Measurements from ENCODE around the gene LMX1B. TPM values are rescaled to one million over a fixed set of nuclear protein-coding genes. Genes with fewer than 3 reads are reported as not detected.

The LMX1B gene
- total and polyA plus RNA-seq, 2 of the 4 experiments (the other 2 are of a cell fraction), result not detected

DNA sequence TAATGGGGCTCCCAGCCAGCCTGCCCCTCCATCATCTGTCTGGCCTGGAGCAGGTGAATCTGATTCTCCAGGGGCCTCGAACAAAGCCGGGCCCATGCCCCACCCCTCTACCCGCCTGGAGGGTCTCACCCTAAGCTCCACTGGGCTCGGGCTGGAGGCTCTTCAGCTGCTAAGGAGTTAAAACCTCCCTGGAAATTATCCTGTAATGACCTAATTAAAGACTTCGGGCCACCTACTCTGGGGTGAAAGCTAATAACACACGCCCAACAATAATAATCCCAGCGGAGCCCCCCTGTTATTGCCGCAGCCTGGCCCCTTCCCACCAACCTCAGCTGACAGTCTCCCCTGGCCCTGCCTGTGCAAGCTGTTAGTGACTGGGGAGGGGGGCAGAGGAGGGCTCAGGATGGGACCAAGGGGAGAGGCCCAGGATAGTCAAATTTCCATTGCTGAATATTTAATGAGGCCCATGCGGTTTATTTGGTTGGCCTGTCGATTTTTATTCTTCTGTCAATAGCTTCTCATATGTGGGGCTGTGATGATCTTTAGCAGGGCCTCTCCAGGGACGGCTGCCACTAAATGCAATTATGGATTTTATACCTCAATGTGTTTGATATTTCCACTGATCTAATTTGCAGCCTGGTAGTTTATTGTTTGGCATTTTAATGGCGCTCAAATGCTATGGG lies 25.7 kb downstream of the LMX1B start:
- no peak overlapping the region for H2AK9ac ChIP-seq (replicated peaks; ENCODE audit: low read depth, low read length, poor library complexity)
- H3K4ac ChIP-seq (ENCODE audit: low read depth, low read length), result no peak overlapping the region
- H3K27ac ChIP-seq (ENCODE audit: insufficient read depth, low read length), result no peak overlapping the region
- dilution Hi-C loops (cut with HindIII; ENCODE audit: low sequenced_read_pairs, unreplicated experiment), result no loop called here
- in situ Hi-C loops (cut with MboI; ENCODE audit: low sequenced_read_pairs), result no loop called here
- H3K9me3 ChIP-seq (ENCODE audit: control insufficient read depth, insufficient read depth, low read length), result no peaks in the 10 kb centered on the region
- TF ChIP-seq CHD1 (IDR thresholded peaks at IDR 0.05; ENCODE audit: low read depth, low read length) (no peak), FOS (IDR thresholded peaks at IDR 0.05; ENCODE audit: low read depth, low read length) (no peak)
- ChIA-PET CTCF (no interaction called here), POLR2A (ENCODE audit: unreplicated experiment) (no interaction called here)
- DNase-seq (no peak), ATAC-seq (ENCODE audit: low read depth) (no peak)
- H3K36me3 ChIP-seq (ENCODE audit: control insufficient read depth, insufficient read depth, low read length), result no peaks in the 10 kb centered on the region
- WGBS, 2 experiments (ENCODE audit: extremely low coverage in 2 of 2, insufficient read length in 1 of 2), result no CpG with 5 or more reads among the region's 12 CpGs
- no peak overlapping the region for H3K4me3 ChIP-seq (ENCODE audit: insufficient read depth, low read depth, low read length)
- H3K9ac ChIP-seq (ENCODE audit: low read depth, low read length), result no peak overlapping the region
- no TSS peak for BruUV-seq (replicated peaks)
- no peak overlapping the region for H3K18ac ChIP-seq (ENCODE audit: low read depth, low read length)
- no peak overlapping the region for H2BK15ac ChIP-seq (ENCODE audit: low read depth, low read length)
- no peak overlapping the region for H4K8ac ChIP-seq (ENCODE audit: low read depth in 2 of 2, low read length in 2 of 2)
- no peak overlapping the region for H3K4me2 ChIP-seq (ENCODE audit: low read depth, low read length)
- no peak overlapping the region for H2BK5ac ChIP-seq (ENCODE audit: low read depth, low read length, poor library complexity, severe bottlenecking)
- H3K4me1 ChIP-seq (ENCODE audit: control insufficient read depth, insufficient read depth, low read length), result no peaks in the 10 kb centered on the region
- H3K14ac ChIP-seq (replicated peaks; ENCODE audit: low read depth, low read length), result no peak overlapping the region
- no peak overlapping the region for H3K23ac ChIP-seq (ENCODE audit: low read depth, low read length)
- intact Hi-C loops (cut with micrococcal nuclease), result no loop called here
- H2BK20ac ChIP-seq (ENCODE audit: low read depth, low read length), result no peak overlapping the region
- H2AFZ ChIP-seq (replicated peaks; ENCODE audit: low read length, poor library complexity), result no peak overlapping the region
- H4K5ac ChIP-seq (ENCODE audit: low read depth, low read length), result no peak overlapping the region
- H4K91ac ChIP-seq (ENCODE audit: insufficient read depth, low read depth, low read length), result no peak overlapping the region
- H2BK120ac ChIP-seq (ENCODE audit: low read depth, low read length), result no peak overlapping the region
- H2AK5ac ChIP-seq (ENCODE audit: low read depth, low read length), result no peak overlapping the region
- H4K20me1 ChIP-seq (ENCODE audit: insufficient read depth, low read length), result no peaks in the 10 kb centered on the region
- no peak overlapping the region for H3K56ac ChIP-seq (ENCODE audit: extremely low read depth, insufficient read depth, low read length)
- H3K79me1 ChIP-seq (ENCODE audit: low read depth in 1 of 2, low read length in 2 of 2), result no peaks in the 10 kb centered on the region
- peaks cover 99% of the 10 kb centered on the region for H3K27me3 ChIP-seq (ENCODE audit: control insufficient read depth, insufficient read depth, low read length)
- H3K9me1 ChIP-seq (ENCODE audit: insufficient read depth, low read length), result no peaks in the 10 kb centered on the region

Measured in IMR-90 (cell line).